C4-2B (cell line): ENCODE measurements around the gene NXPH1.

Experiments used
- CTCF ChIP-seq: fragments of 450-650 bp; conservative IDR thresholded peaks from 2 replicates; pipeline ENCODE4 v1.5.1; 2017; ENCODE audit warnings: mild to moderate bottlenecking
- ZFX ChIP-seq: fragments of 450-650 bp; IDR thresholded peaks from 2 replicates; pipeline ENCODE4 v1.6.1; 2017

DNA sequence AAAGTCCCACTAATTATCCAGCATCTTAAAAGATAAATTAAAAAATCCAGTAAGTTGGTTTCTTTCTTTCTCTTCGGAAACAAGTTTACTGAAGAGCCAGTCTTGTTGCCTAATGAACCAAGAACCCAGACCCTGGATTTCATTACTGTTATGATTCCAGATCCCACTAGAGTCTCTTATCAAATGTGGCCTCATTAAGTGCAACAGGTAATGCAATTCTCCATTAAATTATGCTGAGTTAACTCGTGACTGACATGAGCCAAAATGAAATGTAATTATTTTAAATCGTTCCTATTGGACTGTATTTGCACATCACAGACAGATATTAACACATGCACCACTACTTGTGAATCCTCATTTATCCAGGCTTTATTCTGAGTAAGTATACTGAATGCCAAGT, 115.6 kb downstream of the NXPH1 start:
- TF ChIP-seq CTCF (no peak), ZFX (no peak)
